ENCODE results near the gene NOM1. TPM values are rescaled to one million over a fixed set of nuclear protein-coding genes. Genes with fewer than 3 reads are reported as not detected.

Gene NOM1
- total RNA-seq, 2 experiments from 2014 or later: 31.9 to 35.0 TPM

DNA sequence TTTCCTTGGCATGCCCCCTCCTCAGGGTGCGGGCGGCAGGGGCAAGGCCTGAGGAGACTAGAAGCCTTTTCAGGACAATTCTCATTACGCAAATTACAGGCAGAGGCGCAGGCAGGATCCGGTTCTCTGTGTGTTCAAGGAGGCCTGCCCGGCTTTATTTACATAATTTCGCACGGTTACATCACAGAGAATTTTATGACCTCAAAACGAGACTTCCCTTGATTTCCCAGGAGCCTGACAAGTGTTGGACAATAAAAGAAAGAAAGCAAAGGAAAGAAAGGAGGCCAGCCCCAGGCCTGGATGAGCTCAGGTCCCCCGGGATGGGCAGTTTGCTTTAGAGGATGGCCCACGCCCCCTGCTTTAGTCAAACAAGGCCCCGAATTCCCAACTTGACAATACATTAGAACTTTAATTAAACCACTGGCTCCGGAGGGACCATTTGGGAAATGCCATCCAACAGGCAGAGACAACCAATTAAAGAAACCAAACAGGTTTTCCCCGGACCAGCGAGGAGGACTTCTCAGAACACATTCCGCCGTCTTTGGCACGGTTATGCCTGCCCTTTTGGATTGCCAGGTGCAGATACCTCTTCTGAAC, 58.1 kb downstream of the NOM1 start:
- Mint-ChIP-seq H3K27me3 (peaks cover 80% of the 10 kb centered on the region), H3K27ac (no peak overlapping the region), H3K36me3 (no peaks in the 10 kb centered on the region), H3K4me1 (peaks cover 18% of the 10 kb centered on the region), H3K9me3 (ENCODE audit: low read depth) (no peaks in the 10 kb centered on the region), H3K4me3 (no peak overlapping the region)
- DNase-seq: no peak
- CTCF ChIA-PET: no interaction called here
- ATAC-seq: no peak

DNA sequence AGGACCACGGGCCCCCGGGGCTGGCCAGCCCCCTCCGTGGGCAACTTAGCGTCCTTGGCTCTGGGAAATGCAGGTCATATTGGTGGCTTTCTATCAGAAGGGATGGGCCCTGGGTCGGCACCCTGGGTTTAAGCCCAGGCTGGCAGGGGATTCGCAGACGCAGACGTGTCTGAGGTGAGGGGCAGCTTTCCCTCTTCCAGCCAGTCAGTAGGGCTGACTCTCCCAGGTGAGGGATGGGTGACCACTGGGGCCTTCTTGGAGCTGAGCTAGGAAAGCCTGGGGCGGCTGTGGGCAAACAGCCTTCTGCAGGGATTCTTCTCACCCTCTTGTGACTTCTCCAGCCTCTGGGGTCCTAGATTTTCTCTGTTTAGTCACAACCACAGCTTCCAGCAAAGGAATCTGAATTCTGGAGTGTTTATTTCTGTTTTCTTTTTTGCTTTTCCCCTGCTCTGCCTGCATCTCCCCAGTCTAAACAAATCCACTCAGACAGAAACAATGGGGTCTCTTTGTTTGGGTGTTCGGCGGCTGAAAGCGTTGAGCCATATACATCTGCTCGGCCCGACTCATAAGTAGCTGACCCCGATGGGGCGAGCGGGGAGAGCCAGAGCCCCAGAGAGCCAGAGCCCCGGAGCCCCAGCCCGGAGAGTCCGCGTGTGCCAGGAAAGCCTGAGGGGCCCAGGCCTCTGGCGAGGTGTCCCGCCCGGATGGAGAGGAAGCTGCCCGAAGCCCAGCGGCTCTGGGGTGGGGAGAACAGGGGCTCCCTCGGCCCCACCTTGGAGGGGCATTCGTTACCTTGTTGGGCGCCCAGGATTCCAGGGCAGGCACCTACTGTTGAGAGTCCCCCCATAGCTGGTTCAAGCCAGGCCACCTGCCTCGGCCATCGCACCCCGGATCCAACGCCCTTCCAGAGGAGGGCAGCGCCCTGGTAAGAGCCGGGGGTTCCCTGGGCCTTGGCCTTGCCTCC, 59.0 kb downstream of the NOM1 start:
- Mint-ChIP-seq H3K27me3 (peaks cover 83% of the 10 kb centered on the region), H3K9me3 (ENCODE audit: low read depth) (no peaks in the 10 kb centered on the region), H3K4me1 (peaks cover 18% of the 10 kb centered on the region), H3K36me3 (no peaks in the 10 kb centered on the region), H3K27ac (no peak overlapping the region), H3K4me3 (no peak overlapping the region)
- ATAC-seq (no peak), DNase-seq (no peak)
- CTCF ChIA-PET: no interaction called here

DNA sequence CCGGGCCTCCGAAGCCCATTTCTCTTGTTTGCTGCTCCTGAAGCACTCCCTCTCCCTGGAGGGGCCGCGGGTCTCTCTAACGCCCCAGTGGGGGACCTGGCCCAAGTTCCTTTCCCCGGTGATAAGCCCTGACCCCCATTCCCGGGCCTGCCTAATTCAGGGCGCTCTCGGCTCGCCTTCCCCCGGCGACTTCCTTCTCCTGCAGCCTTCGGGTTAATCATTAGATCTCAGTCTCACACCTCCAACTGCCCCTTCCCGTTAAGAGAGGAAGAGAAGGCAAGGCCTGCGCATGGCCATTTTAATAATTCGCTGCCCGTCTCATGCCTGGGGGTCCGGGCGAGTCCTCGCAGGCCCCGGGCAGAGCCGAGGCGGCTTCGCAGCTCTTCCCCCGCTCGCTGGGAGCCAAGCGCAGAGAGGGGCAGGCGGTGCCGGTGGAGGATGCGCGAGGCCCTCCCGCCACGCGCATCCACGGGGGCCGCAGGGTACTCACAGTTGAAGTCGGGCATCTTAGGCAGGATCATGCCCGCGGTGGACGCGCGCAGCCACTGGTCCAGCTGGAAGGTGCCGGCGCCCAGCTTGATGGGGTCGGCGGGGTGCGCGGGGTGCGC, 59.8 kb downstream of the NOM1 start:
- CTCF ChIA-PET: no interaction called here
- H3K27me3 Mint-ChIP-seq: peaks cover 83% of the 10 kb centered on the region
- no peak for ATAC-seq

DNA sequence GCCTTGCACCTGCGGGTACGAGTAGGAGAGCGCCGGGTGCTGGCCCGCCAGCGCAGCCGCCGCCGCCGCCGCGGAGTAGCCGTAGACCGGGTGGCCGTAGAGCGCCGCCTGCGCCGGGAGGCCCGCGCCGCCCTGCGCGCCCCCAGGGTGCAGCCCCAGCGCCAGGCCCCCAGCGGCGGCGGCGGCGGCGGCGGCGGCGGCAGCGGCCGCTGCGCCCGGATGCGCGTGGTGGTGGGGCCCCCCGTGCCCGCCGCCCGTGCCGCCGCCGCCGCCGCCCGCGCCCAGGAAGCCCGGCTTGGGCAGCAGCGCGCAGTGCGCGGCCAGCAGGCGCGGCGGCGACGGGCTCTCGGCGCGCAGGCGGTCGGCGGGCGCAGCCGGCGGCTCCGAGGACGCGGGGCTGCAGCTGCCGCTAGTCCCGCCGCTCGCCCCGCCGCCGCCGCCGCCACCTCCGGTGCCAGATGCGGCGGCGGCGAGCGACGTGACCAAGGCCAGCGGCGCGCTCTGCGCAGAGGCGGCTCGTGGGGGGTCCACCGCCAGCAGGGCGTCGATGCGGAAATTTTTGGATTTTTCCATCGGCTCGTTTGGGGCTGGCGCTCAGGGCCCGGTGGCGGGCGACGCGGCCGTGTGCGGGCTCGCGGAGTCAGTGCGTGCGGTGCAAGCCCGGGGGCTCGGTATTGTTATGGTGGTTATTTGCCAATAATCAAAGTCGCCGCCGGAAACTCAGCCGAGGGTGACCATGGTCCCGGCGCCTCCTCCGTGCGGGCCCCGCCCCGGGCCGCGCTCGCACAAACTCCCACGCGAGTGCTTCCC, 60.5 kb downstream of the NOM1 start:
- Mint-ChIP-seq H3K4me3 (no peak overlapping the region), H3K9me3 (ENCODE audit: low read depth) (no peaks in the 10 kb centered on the region), H3K27ac (no peak overlapping the region), H3K36me3 (no peaks in the 10 kb centered on the region), H3K4me1 (peaks cover 11% of the 10 kb centered on the region), H3K27me3 (peaks cover 83% of the 10 kb centered on the region)
- CTCF ChIA-PET: no interaction called here
- ATAC-seq: no peak
- DNase-seq: no peak

More for the DNA sequence above, 59.8 kb downstream of the NOM1 start:
- peak overlapping the region; percentile 45 for H3K27ac Mint-ChIP-seq
- peaks cover 18% of the 10 kb centered on the region for H3K4me1 Mint-ChIP-seq
- H3K36me3 Mint-ChIP-seq: no peaks in the 10 kb centered on the region
- no peak for DNase-seq
- H3K4me3 Mint-ChIP-seq: no peak overlapping the region
- no peaks in the 10 kb centered on the region for H3K9me3 Mint-ChIP-seq (ENCODE audit: low read depth)

DNA sequence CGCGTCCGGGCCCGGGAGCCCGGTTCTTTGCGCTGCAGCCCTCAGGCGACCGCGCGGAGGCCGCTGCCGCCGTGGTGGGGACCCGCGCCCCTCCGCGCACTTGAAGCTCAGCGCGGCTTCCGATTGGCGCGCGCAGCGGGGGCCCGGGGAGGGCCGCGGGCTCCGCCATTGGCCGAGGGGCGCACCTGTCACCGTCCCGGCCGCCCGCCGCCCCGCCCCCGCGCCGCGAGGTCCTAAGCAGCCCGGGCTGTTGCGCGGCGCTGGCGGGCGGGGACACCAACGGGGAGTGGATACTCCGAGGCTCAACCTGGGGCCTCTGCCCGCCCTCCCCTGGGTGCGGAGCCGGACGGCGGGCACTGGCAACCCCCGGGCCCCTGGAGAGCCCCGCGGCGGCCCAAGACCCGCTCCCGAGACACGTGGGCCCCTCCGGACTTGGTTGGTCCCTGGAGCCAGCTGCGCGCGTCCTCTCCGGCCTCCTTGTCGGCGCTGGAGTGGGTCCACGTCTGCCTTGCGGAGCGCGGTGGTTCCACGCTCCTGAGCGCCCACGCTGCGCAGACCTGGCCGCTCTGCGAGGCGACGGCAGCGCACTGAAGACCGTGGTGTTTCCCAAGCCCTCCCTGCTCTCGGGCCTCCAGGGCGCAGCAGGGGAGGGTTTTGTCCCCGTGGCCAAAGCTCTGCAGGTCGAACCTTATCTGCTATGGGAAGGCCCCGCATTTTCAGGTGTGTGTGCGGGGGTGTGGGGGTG, 61.2 kb downstream of the NOM1 start, which contains the start of gene MNX1:
Gene MNX1, minus strand, starts transcription at position 76 of the 745 bp plus-strand sequence. CDS start 313 bp downstream, outside the sequence.
- H3K27me3 Mint-ChIP-seq: peaks cover 86% of the 10 kb centered on the region
- no peaks in the 10 kb centered on the region for H3K9me3 Mint-ChIP-seq (ENCODE audit: low read depth)
- no peaks in the 10 kb centered on the region for H3K36me3 Mint-ChIP-seq
- CTCF ChIA-PET: no interaction called here
- ATAC-seq: peak; percentile 85
- peaks cover 10% of the 10 kb centered on the region for H3K4me1 Mint-ChIP-seq
- peak; percentile 46 for DNase-seq
- peak within 1 kb of the TSS; percentile 24 for H3K27ac Mint-ChIP-seq
- no peak within 1 kb of the TSS for H3K4me3 Mint-ChIP-seq

DNA sequence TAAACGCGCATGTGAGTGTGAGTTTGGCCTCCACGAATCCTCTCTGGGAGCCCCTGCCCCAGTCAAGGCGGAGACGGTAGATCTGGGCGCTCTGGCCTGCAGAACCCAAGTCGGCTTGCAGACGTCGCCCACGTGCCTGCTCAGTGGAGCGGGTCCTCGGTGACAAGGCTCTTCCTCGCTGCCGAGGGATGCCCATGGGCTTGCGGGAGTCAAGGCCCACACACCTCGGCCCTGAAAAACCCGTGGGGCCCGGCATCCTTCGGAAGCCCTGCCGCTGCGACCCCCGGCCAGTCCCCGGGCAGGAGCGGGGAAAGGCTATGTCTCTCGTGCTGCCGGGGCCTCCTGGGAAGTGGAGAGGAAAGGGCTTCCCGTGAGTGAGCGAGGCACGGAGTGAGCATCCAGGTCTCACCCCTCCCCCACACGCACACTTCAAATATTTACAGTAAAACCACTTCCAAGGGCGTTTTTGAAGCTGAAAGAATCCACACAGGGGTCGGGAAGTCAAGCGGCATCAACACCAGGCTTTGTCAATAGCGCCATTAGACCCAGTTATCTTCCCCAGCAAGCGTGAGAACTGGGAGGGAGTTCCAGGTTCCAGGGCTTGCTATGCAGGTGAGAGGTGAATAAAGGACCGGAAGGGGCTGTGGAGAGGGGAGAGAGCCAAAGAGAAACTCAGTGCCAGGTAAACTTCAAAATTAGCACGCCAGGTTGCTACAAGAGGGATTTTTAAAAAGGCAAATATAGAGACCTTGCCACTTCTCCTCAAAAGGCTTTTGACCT, 62.0 kb downstream of the NOM1 start:
- H3K36me3 Mint-ChIP-seq: no peaks in the 10 kb centered on the region
- CTCF ChIA-PET: no interaction called here
- ATAC-seq: no peak
- H3K27ac Mint-ChIP-seq: peak overlapping the region; percentile 24
- H3K4me3 Mint-ChIP-seq: no peak overlapping the region
- H3K27me3 Mint-ChIP-seq: peaks cover 85% of the 10 kb centered on the region
- no peak for DNase-seq
- peaks cover 16% of the 10 kb centered on the region for H3K4me1 Mint-ChIP-seq
- no peaks in the 10 kb centered on the region for H3K9me3 Mint-ChIP-seq (ENCODE audit: low read depth)

DNA sequence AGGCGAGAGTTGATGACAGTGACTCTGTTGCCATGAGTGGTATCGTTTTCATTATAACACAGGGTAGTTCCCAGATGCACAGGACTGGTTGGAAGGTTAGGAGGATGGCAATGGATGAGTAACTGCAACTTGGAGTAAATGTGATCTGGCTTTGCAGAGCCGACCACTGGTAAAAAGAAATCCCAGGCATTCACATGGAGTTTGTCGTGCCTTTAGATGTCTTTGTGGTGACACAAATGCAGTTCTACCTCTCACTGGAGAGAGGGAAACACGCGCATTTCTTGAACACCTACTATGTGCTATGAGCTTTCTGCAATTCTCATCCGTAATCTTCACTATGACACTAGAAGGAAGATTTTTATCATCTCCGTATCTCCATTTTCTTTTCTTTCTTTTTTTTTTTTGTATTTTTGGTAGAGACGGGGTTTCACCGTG, 62.6 kb downstream of the NOM1 start:
- CTCF ChIA-PET: no interaction called here
- no peak overlapping the region for H3K27ac Mint-ChIP-seq
- no peak overlapping the region for H3K4me3 Mint-ChIP-seq
- H3K4me1 Mint-ChIP-seq: peaks cover 20% of the 10 kb centered on the region
- no peaks in the 10 kb centered on the region for H3K36me3 Mint-ChIP-seq
- no peak for ATAC-seq
- H3K27me3 Mint-ChIP-seq: peaks cover 86% of the 10 kb centered on the region
- no peaks in the 10 kb centered on the region for H3K9me3 Mint-ChIP-seq (ENCODE audit: low read depth)
- no peak for DNase-seq

DNA sequence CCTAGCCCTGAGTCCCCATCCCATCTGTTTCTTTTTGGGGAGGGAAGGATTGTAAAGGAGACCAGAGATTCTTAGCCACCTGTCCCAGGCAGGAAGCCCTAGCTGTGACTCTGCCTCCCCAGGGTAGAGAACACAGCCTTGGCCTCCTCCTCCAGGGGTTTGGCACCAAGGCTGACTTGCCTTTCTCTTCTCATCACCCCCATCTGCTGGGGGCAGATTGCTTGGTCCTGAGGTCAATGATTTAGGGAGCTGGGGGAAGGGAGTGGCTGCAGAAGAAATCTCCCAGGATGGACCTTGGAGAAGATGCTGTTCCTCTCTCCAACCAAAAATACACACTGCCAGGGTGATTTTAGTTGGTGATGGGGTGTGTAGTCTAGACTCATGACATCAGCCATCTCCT, 63.6 kb downstream of the NOM1 start:
- Mint-ChIP-seq H3K4me3 (no peak overlapping the region), H3K4me1 (peaks cover 20% of the 10 kb centered on the region), H3K27me3 (peaks cover 84% of the 10 kb centered on the region), H3K27ac (no peak overlapping the region), H3K9me3 (ENCODE audit: low read depth) (no peaks in the 10 kb centered on the region), H3K36me3 (no peaks in the 10 kb centered on the region)
- DNase-seq (no peak), ATAC-seq (no peak)
- CTCF ChIA-PET: no interaction called here

DNA sequence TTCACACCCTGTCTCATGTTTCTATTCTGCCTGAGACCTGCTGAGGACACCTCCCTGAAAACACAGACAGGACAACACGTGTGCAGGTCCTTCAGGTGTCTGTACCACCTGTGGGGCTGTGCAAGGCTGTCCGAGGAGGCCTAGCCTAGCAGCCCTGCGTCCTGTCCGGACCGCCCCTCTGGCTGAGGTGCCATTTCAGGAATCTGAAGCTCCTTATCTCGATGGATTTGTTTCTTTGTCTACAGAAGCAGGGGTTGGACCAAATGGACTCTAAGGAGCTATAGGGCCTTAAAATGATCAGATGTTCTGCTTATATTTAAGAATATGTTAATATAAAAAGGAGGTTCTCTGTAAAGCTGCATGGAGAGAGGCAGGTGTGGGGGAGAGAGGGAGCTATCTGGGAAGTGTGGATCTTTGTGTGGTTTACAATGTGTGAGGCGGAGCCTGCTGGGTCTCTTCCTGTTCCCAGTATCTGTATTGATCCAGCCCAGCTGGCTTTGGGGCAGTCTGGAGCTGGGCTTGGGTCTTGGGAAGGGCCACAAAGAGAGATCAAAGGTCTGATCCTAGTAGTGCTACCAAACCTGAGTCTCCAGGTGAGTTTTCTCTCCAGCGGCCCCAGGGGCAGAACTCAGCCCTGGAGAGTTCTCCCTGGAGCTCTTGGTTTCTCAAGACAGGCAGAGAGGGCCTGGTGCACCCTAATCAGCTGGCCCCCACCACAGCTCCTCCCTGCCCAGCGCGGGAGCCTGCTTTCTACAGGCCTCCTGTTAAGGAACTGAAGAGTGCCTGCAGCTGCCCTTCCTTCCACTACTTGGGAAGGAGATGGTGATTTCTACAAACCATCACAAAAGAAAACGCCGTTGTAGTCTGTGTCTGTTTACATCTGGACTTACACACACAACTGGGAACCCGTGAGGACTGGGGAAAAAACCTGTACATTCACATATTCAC, 64.4 kb downstream of the NOM1 start:
- H3K36me3 Mint-ChIP-seq: peaks cover 2% of the 10 kb centered on the region
- H3K9me3 Mint-ChIP-seq (ENCODE audit: low read depth): no peaks in the 10 kb centered on the region
- peaks cover 23% of the 10 kb centered on the region for H3K4me1 Mint-ChIP-seq
- peaks cover 82% of the 10 kb centered on the region for H3K27me3 Mint-ChIP-seq
- CTCF ChIA-PET: no interaction called here
- ATAC-seq: no peak
- H3K27ac Mint-ChIP-seq: no peak overlapping the region
- no peak overlapping the region for H3K4me3 Mint-ChIP-seq
- DNase-seq: no peak

DNA sequence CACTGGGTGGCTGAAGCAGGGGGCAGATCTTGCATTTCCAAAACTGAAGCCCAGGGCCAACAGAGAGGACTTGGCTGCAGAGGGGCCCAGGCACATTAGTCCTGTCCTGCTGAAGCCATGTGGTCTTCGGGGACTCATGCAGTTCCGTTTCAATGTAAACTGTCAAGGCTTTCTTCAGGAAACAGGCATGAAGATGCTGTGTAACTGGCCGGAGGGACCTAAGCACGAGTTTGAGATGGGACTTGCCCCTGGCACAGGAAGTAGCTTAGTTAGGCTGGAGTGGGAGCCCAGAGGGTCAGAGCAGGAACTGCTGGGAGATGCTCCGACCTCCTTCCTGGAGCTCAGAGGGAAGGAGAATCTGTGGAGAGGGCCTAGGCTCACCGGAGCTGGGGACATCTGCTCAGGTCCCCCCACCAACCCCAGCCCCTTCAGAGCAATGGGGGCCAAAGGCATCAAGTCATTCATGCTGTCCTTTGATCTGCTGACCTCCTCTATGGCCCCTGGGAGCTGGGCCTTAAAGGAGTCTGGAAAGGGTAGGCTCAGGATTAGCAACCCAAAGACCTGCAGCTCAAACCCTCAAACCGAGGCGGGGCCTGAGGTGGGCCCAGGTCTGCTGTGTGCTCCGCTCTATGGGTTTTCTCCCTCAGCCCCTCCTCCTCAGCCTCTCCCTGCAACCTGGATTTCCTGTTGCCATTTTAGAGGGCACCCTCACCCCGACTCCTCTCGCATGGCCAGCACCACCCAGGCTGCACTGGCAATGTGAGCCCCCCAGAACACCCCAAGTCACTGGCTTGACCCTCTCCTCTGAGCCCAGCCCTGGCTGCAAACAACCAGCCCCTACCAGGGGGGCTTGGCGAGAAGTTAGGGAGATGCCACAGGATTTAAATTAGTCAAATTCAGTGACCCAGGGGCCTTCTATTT, 65.4 kb downstream of the NOM1 start:
- Mint-ChIP-seq H3K9me3 (ENCODE audit: low read depth) (no peaks in the 10 kb centered on the region), H3K4me1 (peaks cover 23% of the 10 kb centered on the region), H3K4me3 (no peak overlapping the region), H3K27me3 (peaks cover 83% of the 10 kb centered on the region), H3K27ac (no peak overlapping the region), H3K36me3 (peaks cover 2% of the 10 kb centered on the region)
- DNase-seq (no peak), ATAC-seq (no peak)
- CTCF ChIA-PET: no interaction called here

DNA sequence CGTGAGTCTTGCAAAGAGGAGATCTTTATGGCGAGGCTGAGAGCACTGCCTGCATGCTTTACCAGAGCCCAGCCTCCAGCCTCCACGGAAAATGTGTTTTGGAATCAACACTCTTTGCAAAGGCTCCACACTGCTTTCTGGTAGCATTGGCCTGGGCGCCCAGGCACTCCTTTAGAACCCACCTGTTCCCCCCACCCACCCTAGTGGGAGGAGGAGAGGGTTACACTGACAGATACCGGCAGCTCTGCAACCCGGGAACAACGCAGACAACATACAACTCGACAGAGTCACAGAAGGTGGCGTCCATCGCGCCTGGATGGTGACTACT, 66.5 kb downstream of the NOM1 start:
- Mint-ChIP-seq H3K27ac (no peak overlapping the region), H3K4me3 (peak overlapping the region; percentile 24), H3K27me3 (peaks cover 88% of the 10 kb centered on the region), H3K4me1 (peaks cover 23% of the 10 kb centered on the region), H3K9me3 (ENCODE audit: low read depth) (no peaks in the 10 kb centered on the region), H3K36me3 (peaks cover 2% of the 10 kb centered on the region)
- no peak for ATAC-seq
- no peak for DNase-seq
- CTCF ChIA-PET: interaction anchor here (0.8 kb wide), 1 partner anchor 23 kb away, joined by 3 read pairs; no protein-coding TSS in a partner anchor
